Measurements from ENCODE around the gene FXYD3. TPM values are rescaled to one million over a fixed set of nuclear protein-coding genes. Genes with fewer than 3 reads are reported as not detected.

The FXYD3 gene
- total and polyA plus RNA-seq, 2 experiments from 2014 or later, result 0.81 TPM; not detected in 1

GRCh38 chr19:35153701-35154524 lies 38.3 kb downstream of the FXYD3 start:
- Histone ChIP-seq H3K4me3 (peak overlapping the region; percentile 90), H3K27me3 (ENCODE audit: insufficient read depth) (no peaks in the 10 kb centered on the region), H3K36me3 (ENCODE audit: insufficient read depth) (peaks cover 13% of the 10 kb centered on the region), H4K20me1 (replicated peaks; ENCODE audit: insufficient read depth) (peaks cover 8% of the 10 kb centered on the region; the same call in 1 of the 2 replicates), H3F3A (replicated peaks; ENCODE audit: low read depth) (peaks cover 17% of the 10 kb centered on the region; the same call in 1 of the 2 replicates), H2AFZ (peak overlapping the region; percentile 90), H3K79me2 (replicated peaks; ENCODE audit: insufficient read depth) (peaks cover 16% of the 10 kb centered on the region), H3K4me2 (peak overlapping the region; percentile 84), H3K27ac (ENCODE audit: low read depth) (peak overlapping the region; percentile 80; the same call in 1 of the 2 replicates), H3K4me1 (ENCODE audit: insufficient read depth) (peaks cover 26% of the 10 kb centered on the region), H3K9me2 (ENCODE audit: insufficient read depth) (no peaks in the 10 kb centered on the region)
- peak; percentile 52 to 59 for TF ChIP-seq CTCF (conservative IDR thresholded peaks at IDR 0.05; ENCODE audit: low read depth in 2 of 2)
- no peak for TF ChIP-seq ZNF331 (CRISPR knock-in tag; IDR thresholded peaks at IDR 0.05; ENCODE audit: low read depth)
- TF ChIP-seq EZH2phosphoT487 (IDR thresholded peaks at IDR 0.05; ENCODE audit: unreplicated experiment), result no peak
- TF ChIP-seq EZH2 (IDR thresholded peaks at IDR 0.05; ENCODE audit: low read depth, unreplicated experiment), result no peak
- H3K27ac Mint-ChIP-seq, result peak overlapping the region; percentile 47; the same call in 1 of the 2 replicates
- peak; percentile 88 for DNase-seq (ENCODE audit: low spot score)
- peaks cover 49% of the 10 kb centered on the region for H3K4me1 Mint-ChIP-seq
- H3K36me3 Mint-ChIP-seq (ENCODE audit: low read depth), result peaks cover 32% of the 10 kb centered on the region
- peak overlapping the region; percentile 90 for H3K4me3 Mint-ChIP-seq
- peak; percentile 62 for ATAC-seq
- H3K9me3 Mint-ChIP-seq, result no peaks in the 10 kb centered on the region
- H3K27me3 Mint-ChIP-seq (ENCODE audit: insufficient read depth, low read depth, poor library complexity), result peaks cover 14% of the 10 kb centered on the region

- peak within 1 kb of the TSS; percentile 91; the same call in 1 of the 2 replicates for H3K27ac ChIP-seq (ENCODE audit: low read depth)
- DNase-seq (ENCODE audit: low spot score) (peak; percentile 86), ATAC-seq (peak; percentile 64)
- H3F3A ChIP-seq (replicated peaks; ENCODE audit: low read depth), result peaks cover 17% of the 10 kb centered on the region; the same call in 1 of the 2 replicates
- peaks cover 21% of the 10 kb centered on the region for H3K36me3 ChIP-seq (ENCODE audit: insufficient read depth)
- H3K9me3 Mint-ChIP-seq, result no peaks in the 10 kb centered on the region
- no peaks in the 10 kb centered on the region for H3K9me2 ChIP-seq (ENCODE audit: insufficient read depth)
- peak within 1 kb of the TSS; percentile 90 for H3K4me3 Mint-ChIP-seq
- peaks cover 41% of the 10 kb centered on the region for H3K36me3 Mint-ChIP-seq (ENCODE audit: low read depth)
- H3K79me2 ChIP-seq (replicated peaks; ENCODE audit: insufficient read depth), result peaks cover 16% of the 10 kb centered on the region
- H3K4me2 ChIP-seq, result peak within 1 kb of the TSS; percentile 84
- H3K27me3 ChIP-seq (ENCODE audit: insufficient read depth), result no peaks in the 10 kb centered on the region
- peaks cover 26% of the 10 kb centered on the region for H3K4me1 ChIP-seq (ENCODE audit: insufficient read depth)
- H2AFZ ChIP-seq, result peak within 1 kb of the TSS; percentile 90
- peaks cover 12% of the 10 kb centered on the region; the same call in 1 of the 2 replicates for H4K20me1 ChIP-seq (replicated peaks; ENCODE audit: insufficient read depth)
- peaks cover 43% of the 10 kb centered on the region for H3K4me1 Mint-ChIP-seq
- peak within 1 kb of the TSS; percentile 84 for H3K27ac Mint-ChIP-seq
- TF ChIP-seq EZH2 (IDR thresholded peaks at IDR 0.05; ENCODE audit: low read depth, unreplicated experiment), result no peak
- no peak for TF ChIP-seq NANOG (IDR thresholded peaks at IDR 0.05; ENCODE audit: borderline replicate concordance)
- TF ChIP-seq POLR2AphosphoS5 (IDR thresholded peaks at IDR 0.05; ENCODE audit: low read depth), result peak; percentile 72
- no peak for TF ChIP-seq CREB1 (CRISPR knock-in tag; IDR thresholded peaks at IDR 0.05; ENCODE audit: low read depth)
- peak within 1 kb of the TSS; percentile 90 for H3K4me3 ChIP-seq
- H3K27me3 Mint-ChIP-seq (ENCODE audit: insufficient read depth, low read depth, poor library complexity), result peaks cover 14% of the 10 kb centered on the region
Observed at GRCh38 chr19:35154525-35155406, 39.1 kb downstream of the FXYD3 start, which contains the start of gene FXYD5. TSS of gene FXYD5 (plus strand) at chr19:35154735. CDS start at chr19:35155551, 816 bp downstream.

Measured in GM23338 (cell line).